ENCODE measurements around the gene AMACR.

AMACR gene

GRCh38 chr5:34042321-34042720 lies 34.5 kb upstream of the AMACR start:
- TF ChIP-seq GATA2 (IDR thresholded peaks at IDR 0.05; ENCODE audit: low read depth, low read length) = no peak
- TF ChIP-seq GATA3 (IDR thresholded peaks at IDR 0.05; ENCODE audit: low read depth, low read length) = no peak

DNA sequence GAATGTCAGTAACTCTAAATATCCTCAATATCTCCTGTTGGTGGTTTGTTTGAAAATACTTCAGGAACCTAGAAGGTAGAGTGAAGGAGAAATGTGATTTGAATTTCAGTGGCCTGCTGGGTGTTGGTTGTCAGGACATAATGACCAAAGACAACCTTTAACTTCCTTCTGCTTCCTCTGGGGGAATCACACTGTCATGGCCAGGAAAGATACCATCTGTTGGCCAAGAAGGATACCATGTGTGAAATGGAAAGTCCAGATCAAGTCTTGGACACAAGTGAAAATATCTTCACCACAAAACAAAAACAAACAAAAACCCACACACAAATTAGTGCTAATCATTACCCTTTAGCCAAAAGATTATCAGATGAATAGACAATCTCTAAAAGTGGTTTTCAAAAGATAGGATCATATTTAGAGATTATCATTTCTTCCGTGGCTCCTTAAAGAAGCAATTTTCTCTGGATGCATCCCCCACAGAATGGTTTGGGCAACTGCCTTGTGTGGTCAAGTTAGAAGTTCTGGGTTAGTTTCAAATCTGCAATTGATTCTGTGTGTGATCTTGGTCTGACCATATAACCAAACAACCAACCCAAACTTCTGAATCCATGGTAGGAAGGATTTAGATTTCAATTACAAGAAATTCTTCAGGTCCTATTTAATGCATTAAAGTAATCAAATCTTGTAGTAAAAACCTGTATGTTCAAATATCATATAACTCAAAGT lies 33.6 kb upstream of the AMACR start:
- TF ChIP-seq GATA2 (IDR thresholded peaks at IDR 0.05; ENCODE audit: low read depth, low read length) (no peak), GATA3 (IDR thresholded peaks at IDR 0.05; ENCODE audit: low read depth, low read length) (no peak)

- no peak for TF ChIP-seq GATA2 (IDR thresholded peaks at IDR 0.05; ENCODE audit: low read depth, low read length)
- TF ChIP-seq GATA3 (IDR thresholded peaks at IDR 0.05; ENCODE audit: low read depth, low read length) = no peak
Observed at GRCh38 chr5:34040472-34040871, 32.6 kb upstream of the AMACR start.

DNA sequence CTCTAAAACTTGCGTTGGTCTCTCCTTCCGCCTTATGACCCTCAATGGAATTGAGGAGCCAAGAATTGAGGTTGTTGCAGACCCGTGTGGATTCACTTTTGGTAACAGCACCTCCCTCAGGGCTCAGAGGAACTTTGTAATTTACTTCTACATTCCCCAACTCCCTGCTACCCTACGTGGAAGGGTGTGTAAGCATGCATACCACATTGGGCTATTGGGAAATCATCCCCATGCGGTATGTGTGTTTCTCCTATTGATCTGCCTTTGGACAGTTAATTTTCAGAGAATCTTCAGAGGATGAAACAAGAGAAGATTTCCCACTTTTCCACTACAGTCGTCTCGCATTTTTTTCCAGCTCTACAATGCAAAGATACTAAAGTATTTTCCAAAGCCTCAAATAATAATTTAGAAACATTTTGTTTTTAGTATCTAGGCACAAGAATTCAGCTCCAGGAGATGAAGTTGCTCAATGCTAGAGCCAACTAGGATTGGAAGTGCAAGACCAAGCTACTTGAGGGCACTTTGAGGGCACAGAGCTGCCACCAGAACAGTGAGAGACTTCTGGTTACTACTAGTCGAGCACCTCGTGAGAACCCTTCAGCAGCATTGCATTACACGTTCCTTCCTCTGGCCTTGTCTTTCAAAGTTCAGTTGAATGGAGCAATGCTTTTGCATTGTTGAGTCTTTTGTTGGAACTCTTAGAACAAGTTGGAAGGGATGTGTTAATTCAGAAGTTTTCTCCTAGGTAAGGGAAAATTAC lies 31.7 kb upstream of the AMACR start:
- TF ChIP-seq GATA3 (IDR thresholded peaks at IDR 0.05; ENCODE audit: low read depth, low read length) = no peak
- TF ChIP-seq GATA2 (IDR thresholded peaks at IDR 0.05; ENCODE audit: low read depth, low read length) = no peak

GRCh38 chr5:34038838-34039237 lies 31.0 kb upstream of the AMACR start:
- TF ChIP-seq GATA2 (IDR thresholded peaks at IDR 0.05; ENCODE audit: low read depth, low read length) (no peak), GATA3 (IDR thresholded peaks at IDR 0.05; ENCODE audit: low read depth, low read length) (no peak)

DNA sequence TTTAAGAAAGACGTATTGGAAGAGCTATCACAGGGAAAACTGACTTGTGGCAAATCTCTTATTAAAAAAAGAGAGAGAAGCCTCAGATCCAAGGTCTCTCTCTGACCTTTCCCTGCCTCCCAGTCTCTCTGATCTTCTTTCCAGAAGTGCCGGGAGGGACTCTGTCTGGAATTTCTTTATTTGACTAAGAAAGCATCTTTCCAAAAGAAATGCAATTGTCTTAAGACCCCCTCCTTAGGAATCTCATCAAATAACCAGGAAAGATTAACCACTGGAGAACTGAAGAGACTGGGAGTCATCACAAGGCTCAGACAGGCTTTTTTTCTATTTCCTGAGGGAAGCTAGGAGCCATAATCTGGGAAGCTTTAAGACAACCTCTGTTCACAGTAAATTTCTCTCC lies 30.5 kb upstream of the AMACR start:
- TF ChIP-seq GATA2 (IDR thresholded peaks at IDR 0.05; ENCODE audit: low read depth, low read length) = no peak
- TF ChIP-seq GATA3 (IDR thresholded peaks at IDR 0.05; ENCODE audit: low read depth, low read length) = no peak

DNA sequence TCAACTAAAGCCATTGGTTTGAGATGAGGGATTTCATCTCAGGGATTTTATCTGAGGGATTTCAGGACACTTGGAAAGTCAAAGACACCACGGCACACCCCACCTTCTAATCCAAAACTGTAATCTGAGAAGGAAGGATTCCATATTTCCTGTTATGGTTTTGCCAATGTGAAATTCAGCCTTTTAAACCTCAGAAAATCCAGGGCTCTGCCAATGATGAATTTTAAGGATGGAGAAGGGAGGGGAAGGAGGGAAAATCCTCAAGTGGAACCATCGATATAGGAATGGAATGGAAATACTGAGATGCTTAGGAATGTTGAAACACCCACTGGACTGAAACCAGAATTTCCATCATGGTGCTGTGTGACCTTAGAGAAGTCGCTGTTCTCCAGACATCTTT lies 29.9 kb upstream of the AMACR start:
- TF ChIP-seq GATA2 (IDR thresholded peaks at IDR 0.05; ENCODE audit: low read depth, low read length) (no peak), GATA3 (IDR thresholded peaks at IDR 0.05; ENCODE audit: low read depth, low read length) (no peak)

DNA sequence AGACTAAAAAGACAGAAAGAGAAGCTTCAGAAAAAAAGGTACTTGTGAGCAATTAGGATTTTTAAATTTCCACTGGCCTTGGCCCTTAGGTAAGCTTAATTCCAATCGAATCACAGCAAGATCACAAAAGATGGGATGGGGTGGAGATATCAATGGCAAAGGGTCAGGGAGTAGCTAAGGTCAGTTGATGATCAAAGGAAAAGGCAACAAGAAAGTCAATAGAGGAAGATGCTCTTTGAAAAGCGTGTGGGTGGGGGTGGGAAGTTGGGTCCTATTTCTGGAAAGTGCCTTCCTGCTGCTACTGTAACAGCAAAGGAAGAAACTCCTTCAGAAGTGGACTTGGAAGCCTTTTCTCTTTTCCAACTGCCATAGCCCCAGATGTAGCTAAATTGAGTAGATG lies 27.9 kb upstream of the AMACR start:
- no peak for TF ChIP-seq GATA2 (IDR thresholded peaks at IDR 0.05; ENCODE audit: low read depth, low read length)

DNA sequence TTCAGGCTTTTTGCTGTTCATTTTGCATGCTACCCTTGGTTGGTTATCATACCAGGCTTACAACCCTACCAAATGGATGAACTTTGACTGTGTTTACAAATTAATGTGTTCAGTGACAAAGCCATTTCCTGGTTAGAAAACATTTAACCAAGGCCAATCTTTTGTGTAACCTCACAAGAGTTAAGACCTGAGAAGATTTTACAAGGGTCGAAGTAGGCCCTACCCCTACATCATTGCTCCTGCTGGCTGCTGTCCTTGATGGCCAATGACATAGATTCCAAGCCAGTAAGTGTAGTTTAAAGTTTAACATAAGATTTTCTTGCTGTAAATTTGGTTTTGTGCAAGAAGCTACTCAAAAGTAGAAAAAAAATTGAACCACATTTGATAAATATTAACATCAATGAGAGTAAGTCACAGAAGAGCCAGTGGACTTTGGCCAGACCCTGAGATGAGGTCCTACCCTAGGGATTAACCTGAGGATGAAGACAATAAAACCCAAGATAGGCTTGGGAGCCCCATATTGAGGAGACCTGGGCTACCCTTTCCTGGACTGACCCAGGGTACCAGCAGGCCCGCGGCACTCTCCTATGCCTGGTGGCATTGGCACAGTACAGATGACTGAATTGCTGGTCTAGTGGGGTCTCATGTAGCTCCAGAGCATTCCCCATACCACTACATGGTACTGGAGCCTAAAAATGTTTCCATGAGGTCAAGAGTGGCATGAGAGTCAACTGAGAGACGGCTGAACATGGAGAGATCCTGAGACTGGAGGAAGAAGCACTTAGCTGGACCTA lies 26.9 kb upstream of the AMACR start:
- TF ChIP-seq GATA2 (IDR thresholded peaks at IDR 0.05; ENCODE audit: low read depth, low read length) = no peak
- no peak for TF ChIP-seq GATA3 (IDR thresholded peaks at IDR 0.05; ENCODE audit: low read depth, low read length)

- TF ChIP-seq GATA3 (IDR thresholded peaks at IDR 0.05; ENCODE audit: low read depth, low read length) (no peak), GATA2 (IDR thresholded peaks at IDR 0.05; ENCODE audit: low read depth, low read length) (no peak)
Observed at GRCh38 chr5:34031966-34032365, 24.1 kb upstream of the AMACR start.

DNA sequence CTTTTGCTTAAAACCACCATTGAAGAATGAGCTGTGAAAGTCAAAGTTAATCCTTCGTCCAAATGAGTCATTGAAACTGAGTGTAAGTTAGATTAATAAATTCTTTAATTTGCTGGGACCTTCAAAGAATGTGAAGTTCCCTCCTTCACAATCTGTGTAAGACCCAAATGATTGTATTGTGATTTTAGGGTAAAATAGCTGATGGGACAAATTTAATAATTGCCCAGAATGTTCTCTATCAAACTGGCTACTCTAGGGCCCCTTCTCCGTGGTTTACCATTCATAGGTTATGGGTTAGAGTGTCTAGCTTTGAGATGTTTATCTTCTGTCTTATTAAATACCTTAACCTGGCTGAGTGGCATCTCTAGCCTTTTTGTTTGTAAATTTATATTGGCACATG lies 23.3 kb upstream of the AMACR start:
- TF ChIP-seq GATA3 (IDR thresholded peaks at IDR 0.05; ENCODE audit: low read depth, low read length) (no peak), GATA2 (IDR thresholded peaks at IDR 0.05; ENCODE audit: low read depth, low read length) (no peak)

DNA sequence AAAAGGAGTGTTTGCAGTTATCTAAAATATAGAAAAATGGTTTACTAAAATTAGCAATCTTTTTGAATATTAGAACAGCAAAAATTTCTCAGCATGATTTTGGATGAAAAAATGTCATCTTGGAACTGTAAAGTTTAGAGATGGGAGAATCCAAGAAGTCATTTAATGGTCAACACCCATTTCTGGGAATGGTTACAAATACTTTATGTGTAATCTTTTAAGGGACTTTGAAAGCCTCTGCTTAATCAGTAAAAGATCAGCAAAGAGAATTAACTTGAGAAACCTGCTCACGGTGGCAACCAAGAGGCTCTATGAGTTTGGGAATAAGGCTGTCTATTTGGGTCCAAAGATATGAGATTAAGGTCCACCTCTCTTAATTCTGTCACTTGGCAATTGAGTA lies 22.2 kb upstream of the AMACR start:
- no peak for TF ChIP-seq GATA3 (IDR thresholded peaks at IDR 0.05; ENCODE audit: low read depth, low read length)

DNA sequence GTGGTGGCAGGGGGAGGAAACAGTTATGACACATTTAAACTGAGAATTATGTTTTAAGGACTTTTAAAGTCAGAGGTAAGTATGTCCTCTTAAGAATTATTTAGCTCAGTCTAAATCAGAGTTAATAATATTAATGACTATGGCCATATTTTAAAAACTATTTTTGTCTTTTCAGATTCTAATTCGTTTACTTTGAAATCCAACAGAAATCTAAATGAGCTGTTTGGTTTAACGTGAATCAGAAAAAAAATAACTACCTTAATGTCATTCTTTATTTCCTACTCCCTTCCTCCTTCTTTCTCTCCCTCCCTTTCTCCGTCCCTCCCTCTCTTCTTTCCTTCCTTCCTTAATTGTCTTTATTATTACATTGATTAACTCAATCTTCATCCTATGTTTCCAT lies 20.5 kb upstream of the AMACR start:
- TF ChIP-seq GATA2 (IDR thresholded peaks at IDR 0.05; ENCODE audit: low read depth, low read length) (no peak), GATA3 (IDR thresholded peaks at IDR 0.05; ENCODE audit: low read depth, low read length) (no peak)

- TF ChIP-seq GATA2 (IDR thresholded peaks at IDR 0.05; ENCODE audit: low read depth, low read length) = no peak
- TF ChIP-seq GATA3 (IDR thresholded peaks at IDR 0.05; ENCODE audit: low read depth, low read length) = no peak
Observed at GRCh38 chr5:34026089-34026761, 18.4 kb upstream of the AMACR start.

Measured in SH-SY5Y (cell line).